D341Med (cell line): Measurements from ENCODE around the gene RCAN2.

Experiments
- DNase-seq: peaks from one replicate; pipeline ENCODE4 v3.0.0; 2012; ENCODE audit warnings: low spot score

Gene RCAN2

DNA sequence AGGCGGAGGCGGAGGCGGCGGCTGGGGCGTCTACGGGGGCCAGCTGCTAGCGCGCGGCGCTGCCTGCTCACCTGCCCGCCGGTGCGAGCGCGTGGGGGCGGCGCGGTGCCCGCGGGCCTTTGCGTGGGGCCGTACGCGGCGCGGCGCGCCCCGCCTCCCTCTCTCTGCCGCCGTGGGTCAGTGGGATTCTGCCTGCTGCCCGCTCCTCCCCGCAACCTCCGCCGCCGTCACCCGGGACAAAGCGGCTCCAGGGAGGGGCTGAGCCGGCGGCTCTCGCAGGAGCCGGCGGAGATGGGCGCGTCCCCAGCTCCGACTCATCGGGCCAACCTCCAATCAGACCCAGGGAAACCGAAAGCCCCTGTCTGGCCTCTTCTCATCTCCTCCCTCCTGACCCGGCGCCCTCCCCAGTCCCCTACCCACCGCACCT lies at the start of gene RCAN2:
TSS of gene RCAN2 (minus strand) at position 249 of the 427 bp plus-strand sequence.
- peak; percentile 84 for DNase-seq

DNA sequence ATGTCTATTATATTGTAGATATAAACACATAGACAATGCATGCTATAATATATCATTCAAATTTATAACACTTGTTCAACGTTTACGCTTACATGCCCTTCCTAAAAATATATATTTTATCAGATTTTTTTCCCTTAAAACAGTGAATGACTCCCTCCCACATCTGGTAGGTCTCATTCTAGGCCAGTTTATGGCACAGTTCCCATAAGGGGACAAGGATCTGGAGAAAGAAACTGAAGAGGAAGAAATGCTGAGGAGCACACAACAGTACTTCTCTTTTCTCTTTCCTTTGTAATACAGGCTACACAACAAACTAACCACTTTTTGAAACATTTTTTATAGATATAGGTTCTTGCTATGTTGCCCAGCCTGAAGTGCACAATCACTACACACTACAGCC lies 48.6 kb upstream of the RCAN2 start:
- DNase-seq, result no peak

DNA sequence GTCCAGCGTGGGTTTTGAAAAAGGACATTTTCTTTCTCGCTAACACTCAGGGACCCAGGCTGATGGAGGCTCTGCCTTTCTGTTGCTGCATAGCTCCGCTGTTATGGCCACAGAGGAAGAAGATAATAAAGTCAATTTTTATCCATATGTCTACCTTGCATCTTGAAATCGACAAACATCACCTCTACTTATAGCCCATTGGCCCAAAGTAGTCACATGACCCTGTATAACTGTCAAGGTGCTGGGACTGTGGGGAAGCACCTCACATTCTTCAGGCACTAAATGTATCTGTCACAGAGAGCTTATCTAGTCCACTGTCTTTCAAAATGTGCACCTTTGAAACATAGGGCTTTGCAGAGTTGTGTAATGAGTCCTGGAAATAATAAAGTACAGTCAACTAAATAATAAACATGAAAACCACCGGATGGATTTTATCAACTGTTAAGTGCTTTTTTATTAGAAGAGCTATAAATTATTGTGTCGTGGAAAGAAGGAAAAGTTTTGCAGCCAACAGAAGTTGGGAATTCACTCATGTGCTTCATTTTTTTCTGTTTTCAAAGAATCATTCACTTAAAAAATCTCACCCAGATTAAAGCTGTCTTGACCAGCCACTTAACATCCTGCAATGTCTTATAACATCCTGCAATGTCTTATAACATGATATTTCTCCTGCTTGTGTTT lies 47.7 kb upstream of the RCAN2 start:
- DNase-seq, result no peak

DNA sequence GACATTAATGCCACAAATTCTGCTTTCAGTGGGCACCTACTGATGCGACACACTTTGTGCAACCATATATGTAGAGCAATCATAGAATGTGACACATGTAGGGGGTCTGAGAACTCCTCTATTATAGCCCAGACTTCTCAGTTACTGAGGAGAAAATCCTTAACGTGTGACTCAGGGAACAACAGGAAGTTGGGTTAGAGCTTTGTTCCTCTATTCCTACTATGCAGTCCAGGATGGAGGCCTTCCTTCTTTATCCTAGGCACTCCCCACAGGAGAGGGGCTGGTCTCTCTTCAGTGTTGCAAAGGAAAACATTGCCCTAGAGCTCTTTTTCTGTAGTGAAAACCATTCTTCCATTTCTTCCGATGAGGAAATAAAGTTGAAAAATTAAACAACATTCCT lies 39.6 kb upstream of the RCAN2 start:
- no peak for DNase-seq

DNA sequence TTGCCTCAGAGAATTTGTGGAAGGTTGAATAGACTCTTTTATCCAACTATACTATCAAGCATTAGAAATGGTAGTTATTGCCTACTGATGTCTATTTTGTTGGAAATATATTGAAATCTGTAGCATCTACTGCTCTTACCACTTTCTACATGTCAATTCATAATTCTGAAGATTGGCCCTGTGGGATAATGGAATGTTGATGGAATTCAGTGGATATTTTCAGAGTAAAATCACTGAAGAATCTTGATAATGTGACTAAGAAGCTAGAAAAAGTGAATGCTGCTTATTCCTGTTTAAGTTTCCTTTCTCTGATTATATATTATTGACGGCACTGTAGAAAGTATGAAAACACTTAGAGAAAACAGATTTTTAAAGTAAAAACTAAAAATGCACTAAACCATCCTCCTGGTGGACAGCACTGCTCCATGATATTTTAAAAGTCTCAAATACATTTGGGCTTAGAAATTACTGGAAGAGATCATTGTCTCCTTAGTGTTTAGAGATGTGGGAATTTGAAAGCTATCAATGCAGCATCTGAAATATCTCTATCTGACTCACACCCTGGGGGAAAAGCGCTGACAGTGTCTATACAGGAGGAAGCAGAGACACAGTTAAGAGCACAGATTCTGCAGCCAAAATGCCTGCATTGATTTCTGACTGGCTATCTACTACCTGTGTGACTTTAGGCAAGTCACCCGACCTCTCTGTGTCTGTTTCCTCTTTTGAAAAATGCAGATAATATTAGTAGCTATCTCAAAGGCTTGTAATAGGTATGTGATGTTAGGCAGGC lies 37.9 kb upstream of the RCAN2 start:
- DNase-seq, result no peak

DNA sequence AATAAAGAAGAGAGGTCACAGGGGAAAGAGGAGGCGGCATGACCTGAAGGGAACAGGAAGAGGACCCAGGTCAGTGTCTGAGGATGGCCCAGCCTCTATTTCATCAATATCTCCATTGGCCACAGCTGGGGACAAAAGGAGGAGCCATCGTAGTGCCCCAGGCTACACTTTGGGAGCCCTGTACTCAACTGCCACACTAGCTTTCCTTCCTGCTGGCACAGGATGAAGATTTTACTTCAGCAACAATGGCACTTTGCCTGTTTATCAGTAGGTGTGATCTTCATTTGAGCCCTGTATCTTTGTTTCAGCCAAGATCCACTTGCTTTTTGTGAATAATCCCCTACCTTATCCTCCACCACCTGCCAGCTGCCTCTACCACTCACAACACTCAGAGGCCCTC lies 35.4 kb upstream of the RCAN2 start:
- DNase-seq, result no peak

DNA sequence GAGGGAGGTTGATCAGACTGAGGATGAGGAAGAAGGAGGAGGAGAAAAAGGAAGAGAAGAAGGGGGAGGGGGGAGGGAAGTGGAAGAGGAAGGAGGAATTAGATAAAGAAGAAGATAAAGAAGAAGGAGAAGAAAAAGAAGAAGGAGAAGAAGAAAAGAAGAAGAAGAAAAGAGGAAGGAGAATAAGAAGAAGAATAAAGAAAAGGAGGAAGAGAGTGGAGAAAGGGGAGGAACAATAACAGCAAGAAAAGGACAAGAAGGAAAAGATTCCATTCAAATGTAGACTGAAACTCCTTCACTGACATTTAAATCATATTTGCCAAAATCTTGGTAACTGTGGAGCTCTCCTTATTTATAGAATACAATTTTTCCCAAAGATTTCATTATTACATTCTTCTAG lies 34.3 kb upstream of the RCAN2 start:
- DNase-seq, result no peak

DNA sequence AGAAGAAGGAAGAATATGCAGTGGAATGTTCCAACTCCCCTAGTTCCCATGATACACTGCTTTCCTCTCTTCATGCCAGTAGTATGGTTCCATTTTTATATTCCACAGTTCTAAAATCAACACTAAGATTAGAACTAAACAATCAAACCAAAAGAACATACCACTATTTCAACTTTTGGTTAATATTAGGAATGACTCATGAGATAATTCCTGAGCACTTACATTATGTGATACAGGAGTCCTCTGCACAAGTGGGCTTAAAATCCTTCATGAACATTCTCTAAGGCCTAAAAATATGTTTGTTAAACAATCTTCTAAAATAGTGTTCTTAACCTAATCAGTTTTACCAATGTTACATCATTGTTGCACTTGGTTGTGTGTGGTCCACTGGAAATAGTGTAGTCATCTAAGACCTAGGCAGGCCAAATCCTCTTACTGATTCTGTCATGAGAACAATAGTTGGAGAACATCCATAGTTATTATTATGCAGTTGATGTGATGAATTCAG lies 30.3 kb upstream of the RCAN2 start:
- DNase-seq, result no peak

DNA sequence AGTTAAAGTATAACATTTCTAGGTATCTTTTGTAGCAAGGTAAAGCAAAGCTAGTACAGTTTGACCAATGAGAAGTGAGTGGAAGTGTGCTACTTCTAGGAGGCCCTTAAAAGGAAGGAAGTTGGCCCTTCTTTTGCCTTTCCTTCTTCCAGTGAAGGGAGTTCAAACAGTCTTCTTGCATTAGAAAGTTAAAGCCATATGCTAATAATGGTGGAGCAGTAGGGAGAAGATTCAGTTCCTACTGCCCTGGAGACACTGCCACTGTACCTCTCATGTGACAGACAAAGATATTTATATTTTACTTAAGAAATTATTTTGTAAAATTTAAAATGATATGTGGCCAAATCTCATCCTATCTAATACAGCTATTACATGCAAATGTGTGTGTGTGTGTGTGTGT lies 26.0 kb upstream of the RCAN2 start:
- no peak for DNase-seq

DNA sequence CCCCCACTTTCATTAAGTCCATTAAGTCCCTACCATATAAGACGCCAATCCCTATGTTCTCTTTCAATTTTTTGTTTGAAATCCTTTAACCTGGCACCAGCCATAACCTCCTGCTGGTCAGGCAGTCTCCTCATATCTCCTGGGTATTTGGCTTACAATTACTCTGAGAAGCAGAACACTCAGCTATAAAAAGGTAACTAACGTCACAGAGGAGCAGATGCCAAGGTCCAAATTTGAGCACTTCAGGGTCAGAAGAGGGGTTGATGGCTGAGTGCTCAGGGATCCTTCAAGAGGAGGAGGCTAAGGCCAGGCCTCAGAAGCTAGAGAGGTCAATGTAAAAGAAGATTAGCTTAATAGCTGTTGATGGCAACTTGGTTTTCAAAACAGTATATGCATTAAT lies 22.3 kb upstream of the RCAN2 start:
- DNase-seq, result no peak

DNA sequence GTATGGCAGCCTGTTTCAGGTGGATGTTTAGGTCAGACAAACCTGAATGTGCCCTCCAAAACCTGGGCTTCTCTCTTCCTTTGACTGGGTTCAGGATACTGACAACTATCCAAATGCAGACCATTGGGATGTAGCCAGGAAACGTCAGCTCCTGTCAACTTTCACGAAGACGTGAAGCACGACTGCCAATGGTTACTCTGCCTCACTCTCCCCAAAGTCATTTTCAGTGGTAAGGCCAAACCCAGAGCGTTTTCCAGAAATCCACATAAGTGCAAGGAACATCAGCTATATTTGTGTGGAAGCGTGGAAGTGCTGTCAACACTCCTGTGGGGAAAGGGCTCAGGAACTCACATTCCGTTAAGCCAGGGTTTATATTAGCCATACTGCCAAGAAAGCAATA lies 20.1 kb upstream of the RCAN2 start:
- DNase-seq, result no peak

DNA sequence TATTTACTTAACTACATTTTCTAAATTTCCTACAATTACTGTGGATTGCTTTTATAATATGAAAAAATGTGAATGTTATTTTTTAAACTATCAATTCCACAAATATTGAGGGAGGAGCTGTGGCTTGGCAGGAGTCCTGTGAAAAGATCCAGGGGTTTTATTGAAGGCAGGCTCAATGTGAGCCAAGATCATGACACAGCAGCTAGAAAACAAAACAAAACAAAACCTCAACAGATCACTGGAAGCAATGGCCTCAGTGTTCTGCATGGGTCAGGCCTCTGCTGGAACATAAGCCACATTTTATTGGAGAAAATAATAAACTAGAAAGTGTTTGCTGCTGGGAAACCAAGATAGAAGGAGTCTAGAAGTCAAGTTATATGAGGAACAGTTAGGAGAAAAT lies 19.4 kb upstream of the RCAN2 start:
- no peak for DNase-seq

DNA sequence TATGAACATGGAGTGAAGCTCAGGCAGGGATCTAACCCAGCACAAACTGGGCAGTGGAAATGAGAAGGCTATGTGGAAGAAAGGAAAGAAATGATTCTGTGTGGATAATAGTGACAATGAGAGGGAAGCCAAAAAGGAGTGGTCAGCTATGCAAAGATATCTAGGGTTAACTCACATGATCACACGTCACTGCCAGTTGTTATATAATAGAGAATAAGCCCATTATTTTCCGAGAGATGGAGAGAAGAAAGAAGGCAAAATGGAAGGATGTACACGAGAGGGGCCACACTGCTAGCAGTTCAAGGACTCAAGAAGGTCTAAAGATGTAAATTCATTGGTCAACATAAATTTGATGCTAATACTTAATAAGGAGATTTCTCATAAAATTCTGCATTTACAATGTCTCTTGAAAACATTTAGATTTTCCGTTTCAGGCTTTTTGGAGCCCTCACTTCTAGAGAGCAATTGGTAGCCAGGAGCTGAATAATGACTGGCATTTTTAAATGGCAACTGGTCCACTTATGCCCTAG lies 18.8 kb upstream of the RCAN2 start:
- no peak for DNase-seq

DNA sequence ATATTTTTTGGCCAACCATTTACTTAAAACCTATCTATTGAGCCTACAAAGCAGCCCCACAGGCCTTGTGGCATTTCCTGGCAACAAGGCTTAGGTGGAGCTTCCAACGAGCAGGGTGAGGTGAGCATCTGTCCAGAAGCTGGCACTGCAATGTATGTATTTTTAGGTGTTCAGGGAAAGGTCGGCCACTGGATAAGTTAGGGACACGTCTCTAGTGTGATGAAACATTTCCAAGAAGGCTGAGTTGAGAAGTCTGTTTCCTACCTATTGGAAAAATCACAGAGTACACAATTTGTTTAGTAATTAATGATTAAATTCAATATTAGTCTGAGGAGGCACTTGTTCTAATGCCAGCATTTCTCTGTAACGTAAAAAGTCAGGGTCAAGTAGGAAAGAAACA lies 17.8 kb upstream of the RCAN2 start:
- no peak for DNase-seq

DNA sequence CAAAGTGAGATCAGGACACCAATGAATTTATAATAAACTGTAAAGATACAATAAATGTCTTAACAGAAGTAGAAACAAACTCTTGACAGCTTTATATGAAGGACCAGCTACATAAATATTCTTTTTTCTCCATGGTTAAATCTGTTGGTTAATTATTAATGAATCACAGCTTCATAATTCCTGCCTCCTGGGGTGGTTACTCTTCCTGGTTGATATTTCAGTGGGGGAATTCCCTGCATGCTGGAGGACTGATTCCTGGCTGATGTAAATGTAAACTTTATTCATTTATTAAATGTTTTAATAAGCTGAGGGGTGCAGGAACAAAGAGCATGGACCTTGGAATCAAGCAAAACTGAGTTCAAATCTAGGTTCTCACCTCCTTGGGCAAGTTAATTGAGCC lies 16.2 kb upstream of the RCAN2 start:
- no peak for DNase-seq

DNA sequence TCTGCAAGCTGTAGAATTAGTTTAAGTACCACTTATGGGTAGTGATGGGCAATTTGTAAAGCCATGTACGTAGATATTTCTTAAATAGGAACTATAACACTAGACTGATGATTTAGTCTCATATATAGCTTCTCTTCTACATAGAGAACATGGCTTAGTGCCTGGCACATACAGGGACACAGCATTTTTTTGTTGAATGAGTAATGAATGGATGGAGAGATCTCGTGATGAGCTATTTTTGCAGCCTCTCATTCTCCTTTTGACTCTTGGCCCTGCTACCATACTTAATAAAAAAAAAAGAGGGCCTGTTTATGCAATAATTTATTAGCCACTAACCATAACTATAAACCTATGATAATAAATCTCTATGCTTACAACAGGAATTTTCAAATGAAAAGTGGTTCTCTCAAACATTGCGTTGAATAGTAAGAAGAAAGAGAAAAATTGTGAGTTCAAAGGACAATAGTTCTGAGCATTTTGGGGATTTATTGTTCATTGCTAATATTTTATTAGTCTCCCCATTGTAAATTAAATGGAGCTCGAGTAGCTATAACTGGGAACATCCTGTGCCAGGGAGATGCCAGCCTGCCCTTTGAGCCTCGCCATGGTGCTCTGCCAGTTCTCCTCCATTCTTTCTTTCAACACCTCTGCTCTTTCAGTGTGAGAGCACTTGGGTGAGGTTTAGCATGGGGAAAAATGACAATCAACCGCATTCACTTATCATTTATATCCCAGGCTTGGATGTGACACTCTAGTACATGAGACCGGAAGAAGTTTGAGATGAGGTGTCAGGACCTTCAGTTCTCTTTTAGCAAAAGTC lies 14.7 kb upstream of the RCAN2 start:
- no peak for DNase-seq

DNA sequence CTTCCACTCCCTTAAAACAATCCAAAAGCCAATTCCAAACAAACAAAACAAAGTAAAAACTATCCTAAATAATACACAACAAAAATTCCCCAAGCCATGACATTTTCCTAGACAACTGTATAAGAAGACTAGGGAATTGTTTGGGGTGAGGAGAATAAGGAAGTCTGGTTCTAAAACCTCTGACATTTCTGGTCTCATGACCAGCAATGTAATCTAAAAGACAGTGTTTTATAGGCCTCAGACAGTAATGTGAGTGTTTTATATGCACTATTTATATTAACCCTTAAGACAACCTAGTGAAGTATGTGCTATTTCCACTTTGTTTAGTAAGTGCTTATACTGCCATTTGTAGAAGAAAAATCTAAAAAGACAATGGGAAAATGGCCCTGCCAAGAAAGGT lies 13.0 kb upstream of the RCAN2 start:
- DNase-seq, result no peak

DNA sequence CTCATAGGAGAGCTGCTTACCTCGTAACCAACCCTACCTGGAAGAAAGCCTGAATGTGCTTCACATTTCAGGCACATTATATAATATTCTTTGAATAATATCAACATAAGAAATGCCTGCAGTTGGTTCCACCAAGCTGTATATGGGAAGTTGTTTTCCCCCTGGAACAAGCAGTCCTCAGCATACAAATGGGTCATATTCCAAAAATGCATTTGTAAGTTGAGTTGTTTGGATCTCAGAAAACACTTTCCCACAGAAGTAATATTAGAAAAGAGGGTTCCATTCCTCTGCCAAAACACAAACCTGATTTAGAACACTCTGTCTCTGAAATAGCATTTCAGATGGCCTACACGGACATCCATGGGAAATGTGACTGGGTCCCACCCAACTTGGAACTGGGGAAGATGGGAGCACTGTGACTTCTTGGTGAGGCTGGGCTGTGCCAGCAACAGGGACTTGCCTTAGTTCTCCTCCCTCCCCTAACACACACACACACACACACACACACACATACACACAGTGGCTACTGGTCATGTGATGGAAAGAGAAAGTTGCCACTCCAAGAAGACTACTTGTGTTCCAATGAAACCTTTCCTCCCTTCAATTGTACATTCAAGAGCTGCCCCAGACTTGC lies 11.4 kb upstream of the RCAN2 start:
- no peak for DNase-seq

DNA sequence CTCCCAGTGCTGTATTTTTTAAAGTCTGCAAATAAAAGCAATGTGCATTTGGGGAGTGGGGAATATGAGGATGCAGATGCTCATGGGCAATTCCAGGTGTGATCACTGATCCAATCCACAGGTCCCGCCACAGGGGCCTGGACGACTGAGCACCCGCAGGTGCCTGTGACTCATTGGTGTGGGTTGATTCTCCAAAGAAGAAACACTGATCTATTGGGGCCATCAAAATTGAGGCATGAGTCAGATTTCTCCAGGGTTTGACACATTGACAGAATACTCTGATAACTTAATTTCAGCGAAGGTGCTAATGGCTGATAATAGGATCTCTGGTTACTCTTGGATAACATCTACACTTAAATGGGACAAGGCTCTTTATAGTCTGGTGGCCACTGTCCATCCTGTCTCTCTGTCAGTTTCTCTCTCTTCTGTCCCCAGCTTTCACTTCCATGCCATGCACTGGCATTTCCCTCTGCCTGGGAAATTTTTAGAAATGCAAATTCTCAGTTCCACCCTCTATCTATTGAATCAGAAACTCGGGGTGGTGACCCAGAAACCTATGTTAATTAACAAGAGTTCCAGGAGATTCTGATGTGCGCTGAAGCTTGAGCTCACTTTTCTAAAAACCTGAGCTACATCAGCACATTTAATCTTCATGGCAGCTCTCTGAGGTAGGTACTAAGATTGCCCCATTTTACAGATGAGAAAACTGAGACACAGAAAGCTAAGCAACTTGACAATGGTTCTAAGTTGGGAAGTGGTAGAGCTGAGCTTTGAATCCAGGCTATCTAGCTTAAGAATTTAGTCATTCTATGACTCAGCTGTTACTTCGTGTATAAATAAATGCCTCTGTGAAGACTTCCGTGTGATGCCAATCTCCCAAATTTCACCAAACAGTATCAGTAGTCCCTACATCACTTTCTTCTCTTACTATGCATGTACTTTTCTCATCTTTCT lies 10.2 kb upstream of the RCAN2 start:
- no peak for DNase-seq

DNA sequence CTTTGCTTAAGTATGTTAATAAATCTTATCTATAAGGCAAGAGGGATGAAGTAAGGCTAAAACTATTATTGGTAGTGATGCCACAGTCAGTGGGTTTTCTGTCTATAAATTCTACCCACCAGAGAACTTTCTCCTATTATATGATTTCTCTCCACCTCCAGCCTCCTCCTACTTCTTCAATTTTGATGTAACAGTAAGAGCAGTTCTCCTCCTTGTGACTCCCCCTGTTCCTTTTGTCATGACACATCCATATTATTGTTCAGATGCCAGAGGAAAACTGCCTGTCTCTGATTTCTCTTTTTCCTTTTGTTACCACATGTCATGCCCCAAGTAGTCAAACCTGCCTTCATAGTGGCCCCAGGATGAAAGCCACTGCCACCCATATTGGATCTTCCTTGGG lies 9.1 kb upstream of the RCAN2 start:
- no peak for DNase-seq
